SK-N-SH treated with all-trans-retinoic acid at 6 μM for 48 hours (cell line): ENCODE data around the gene TTC7B.

ENCODE experiments used
- BACH2 ChIP-seq: fragments of 250-450 bp; sonication (Bioruptor Pico); IDR thresholded peaks from 2 replicates; pipeline ENCODE4 v1.9.0; 2021; ENCODE audit warnings: mild to moderate bottlenecking, borderline replicate concordance
- CSRNP3 ChIP-seq: fragments of 250-450 bp; sonication (Bioruptor Pico); IDR thresholded peaks from 2 replicates; pipeline ENCODE4 v1.5.1; 2021; ENCODE audit warnings: mild to moderate bottlenecking, moderate library complexity
- GLIS3 ChIP-seq: fragments of 250-450 bp; sonication (Bioruptor Pico); IDR thresholded peaks from 2 replicates; pipeline ENCODE4 v1.5.0; 2020; ENCODE audit warnings: mild to moderate bottlenecking, moderate library complexity
- ISL1 ChIP-seq: fragments of 250-450 bp; sonication (Bioruptor Pico); IDR thresholded peaks from 2 replicates; pipeline ENCODE4 v2.1.2; 2022; ENCODE audit warnings: mild to moderate bottlenecking, moderate library complexity
- OSR1 ChIP-seq: fragments of 250-450 bp; sonication (Bioruptor Pico); IDR thresholded peaks from 2 replicates; pipeline ENCODE4 v1.8.0; 2022; ENCODE audit warnings: moderate library complexity, mild to moderate bottlenecking, inconsistent platforms
- ZC3H10 ChIP-seq: fragments of 250-450 bp; sonication (Bioruptor Pico); IDR thresholded peaks from 2 replicates; pipeline ENCODE4 v1.5.1; 2021; ENCODE audit warnings: mild to moderate bottlenecking, moderate library complexity
- ZFP30 ChIP-seq: fragments of 450-650 bp; formaldehyde crosslinking; IDR thresholded peaks from 2 replicates; pipeline ENCODE4 v1.5.0; 2022; ENCODE audit warnings: mild to moderate bottlenecking, moderate library complexity
- ZNF565 ChIP-seq: fragments of 450-650 bp; formaldehyde crosslinking; conservative IDR thresholded peaks from 2 replicates; pipeline ENCODE4 v1.5.0; 2020; ENCODE audit warnings: low read depth, mild to moderate bottlenecking, moderate library complexity
- TF ChIP-seq, protein P1 (sequence below): fragments of 250-450 bp; sonication (Bioruptor Pico); IDR thresholded peaks from 2 replicates; pipeline ENCODE4 v1.5.1; 2020; ENCODE audit warnings: low read depth, mild to moderate bottlenecking, moderate library complexity
- TF ChIP-seq, protein P2 (sequence below): fragments of 250-450 bp; sonication (Bioruptor Pico); IDR thresholded peaks from 2 replicates; pipeline ENCODE4 v1.8.0; 2020; ENCODE audit warnings: mild to moderate bottlenecking, moderate library complexity, borderline replicate concordance

GRCh38 chr14:90703841-90704737, 112.1 kb downstream of the TTC7B start:
- TF ChIP-seq, protein P1, sequence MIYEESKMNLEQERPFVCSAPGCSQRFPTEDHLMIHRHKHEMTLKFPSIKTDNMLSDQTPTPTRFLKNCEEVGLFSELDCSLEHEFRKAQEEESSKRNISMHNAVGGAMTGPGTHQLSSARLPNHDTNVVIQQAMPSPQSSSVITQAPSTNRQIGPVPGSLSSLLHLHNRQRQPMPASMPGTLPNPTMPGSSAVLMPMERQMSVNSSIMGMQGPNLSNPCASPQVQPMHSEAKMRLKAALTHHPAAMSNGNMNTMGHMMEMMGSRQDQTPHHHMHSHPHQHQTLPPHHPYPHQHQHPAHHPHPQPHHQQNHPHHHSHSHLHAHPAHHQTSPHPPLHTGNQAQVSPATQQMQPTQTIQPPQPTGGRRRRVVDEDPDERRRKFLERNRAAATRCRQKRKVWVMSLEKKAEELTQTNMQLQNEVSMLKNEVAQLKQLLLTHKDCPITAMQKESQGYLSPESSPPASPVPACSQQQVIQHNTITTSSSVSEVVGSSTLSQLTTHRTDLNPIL (CRISPR knock-in tag) = no peak
- TF ChIP-seq ZC3H10 (no peak), BACH2 (CRISPR knock-in tag) (no peak), CSRNP3 (CRISPR knock-in tag) (no peak), ISL1 (CRISPR knock-in tag) (no peak), ZNF565 (CRISPR knock-in tag) (no peak), GLIS3 (CRISPR knock-in tag) (no peak), ZFP30 (CRISPR knock-in tag) (no peak), OSR1 (CRISPR knock-in tag) (no peak)
- TF ChIP-seq, protein P2, sequence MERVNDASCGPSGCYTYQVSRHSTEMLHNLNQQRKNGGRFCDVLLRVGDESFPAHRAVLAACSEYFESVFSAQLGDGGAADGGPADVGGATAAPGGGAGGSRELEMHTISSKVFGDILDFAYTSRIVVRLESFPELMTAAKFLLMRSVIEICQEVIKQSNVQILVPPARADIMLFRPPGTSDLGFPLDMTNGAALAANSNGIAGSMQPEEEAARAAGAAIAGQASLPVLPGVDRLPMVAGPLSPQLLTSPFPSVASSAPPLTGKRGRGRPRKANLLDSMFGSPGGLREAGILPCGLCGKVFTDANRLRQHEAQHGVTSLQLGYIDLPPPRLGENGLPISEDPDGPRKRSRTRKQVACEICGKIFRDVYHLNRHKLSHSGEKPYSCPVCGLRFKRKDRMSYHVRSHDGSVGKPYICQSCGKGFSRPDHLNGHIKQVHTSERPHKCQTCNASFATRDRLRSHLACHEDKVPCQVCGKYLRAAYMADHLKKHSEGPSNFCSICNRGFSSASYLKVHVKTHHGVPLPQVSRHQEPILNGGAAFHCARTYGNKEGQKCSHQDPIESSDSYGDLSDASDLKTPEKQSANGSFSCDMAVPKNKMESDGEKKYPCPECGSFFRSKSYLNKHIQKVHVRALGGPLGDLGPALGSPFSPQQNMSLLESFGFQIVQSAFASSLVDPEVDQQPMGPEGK = no peak
